Astrocyte (in vitro differentiated cells and primary cell): Measurements from ENCODE around the gene ATP6V0D1. TPM values are rescaled to one million over a fixed set of nuclear protein-coding genes. Genes with fewer than 3 reads are reported as not detected.

Source experiments
- DNase-seq: peaks from one replicate; pipeline ENCODE4 v3.0.0-alpha.2; 2010; ENCODE audit warnings: low read depth
- FAIRE-seq: peaks from 2 replicates; lab custom pipeline; 2011; peaks lifted over from hg19 to GRCh38; lab: Jason Lieb, UNC
- H2AFZ ChIP-seq: 2 replicates; pipeline ENCODE4 v1.6.0; 2012; ENCODE audit warnings: low read depth, low read length, inconsistent platforms
- H3K27ac ChIP-seq: 2 replicates; pipeline ENCODE4 v1.5.1; 2011; ENCODE audit warnings: low read depth, low read length, inconsistent platforms
- H3K27me3 ChIP-seq: 2 replicates; pipeline ENCODE4 v1.6.0; 2011; ENCODE audit warnings: low read length, inconsistent platforms; ENCODE audit not compliant: insufficient read depth
- H3K36me3 ChIP-seq: 2 replicates; pipeline ENCODE4 v1.5.1; 2011; ENCODE audit warnings: low read length, inconsistent platforms; ENCODE audit not compliant: insufficient read depth
- H3K4me1 ChIP-seq: 2 replicates; pipeline ENCODE4 v1.5.1; 2011; ENCODE audit warnings: low read length, inconsistent platforms; ENCODE audit not compliant: insufficient read depth
- H3K4me2 ChIP-seq: 2 replicates; pipeline ENCODE4 v1.6.0; 2012; ENCODE audit warnings: low read length, inconsistent platforms
- H3K4me3 ChIP-seq: 2 replicates; pipeline ENCODE4 v1.5.1; 2011; ENCODE audit warnings: low read depth, mild to moderate bottlenecking, low read length, inconsistent platforms; ENCODE audit not compliant: insufficient read depth
- H3K79me2 ChIP-seq: 2 replicates; pipeline ENCODE4 v1.6.0; 2012; ENCODE audit warnings: mild to moderate bottlenecking, low read length, inconsistent platforms; ENCODE audit not compliant: insufficient read depth
- H3K9ac ChIP-seq: 2 replicates; pipeline ENCODE4 v1.6.0; 2012; ENCODE audit warnings: mild to moderate bottlenecking, low read length, inconsistent platforms
- H3K9me3 ChIP-seq: 2 replicates; pipeline ENCODE4 v1.5.1; 2012; ENCODE audit warnings: low read depth, mild to moderate bottlenecking, low read length, inconsistent platforms; ENCODE audit not compliant: insufficient read depth
- H4K20me1 ChIP-seq: 2 replicates; pipeline ENCODE4 v1.6.0; 2012; ENCODE audit warnings: low read length, inconsistent platforms; ENCODE audit not compliant: insufficient read depth
- H3K27ac Mint-ChIP-seq: one replicate; pipeline ENCODE4 v1.8.0; 2021; ENCODE audit warnings: mild to moderate bottlenecking, mixed read lengths; ENCODE audit not compliant: unreplicated experiment
- H3K27me3 Mint-ChIP-seq: one replicate; pipeline ENCODE4 v1.8.0; 2021; ENCODE audit warnings: low read depth, mixed read lengths; ENCODE audit not compliant: unreplicated experiment
- H3K36me3 Mint-ChIP-seq: one replicate; pipeline ENCODE4 v1.8.0; 2021; ENCODE audit warnings: low read depth, mixed read lengths; ENCODE audit not compliant: unreplicated experiment
- H3K4me1 Mint-ChIP-seq: one replicate; pipeline ENCODE4 v1.8.0; 2021; ENCODE audit warnings: low read depth, mixed read lengths; ENCODE audit not compliant: unreplicated experiment
- H3K4me3 Mint-ChIP-seq: one replicate; pipeline ENCODE4 v1.8.0; 2021; ENCODE audit warnings: mild to moderate bottlenecking, moderate library complexity, mixed read lengths; ENCODE audit not compliant: unreplicated experiment
- H3K9me3 Mint-ChIP-seq: one replicate; pipeline ENCODE4 v1.8.0; 2021; ENCODE audit warnings: mild to moderate bottlenecking, mixed read lengths; ENCODE audit not compliant: unreplicated experiment
- EZH2 ChIP-seq: IDR thresholded peaks from 2 replicates; pipeline ENCODE4 v1.6.1; 2012; ENCODE audit warnings: mild to moderate bottlenecking, low read length, inconsistent platforms; ENCODE audit not compliant: insufficient read depth
- total RNA-seq: library from RNA; stranded (reverse); gene quantifications from 2 replicates; pipeline ENCODE4 v1.2.1, GENCODE V29; 2021
- TF ChIP-seq, protein P1 (sequence below): IDR thresholded peaks from 2 replicates; pipeline ENCODE4 v1.5.1; 2011; ENCODE audit warnings: low read depth, mild to moderate bottlenecking, inconsistent platforms, low read length, moderate library complexity; ENCODE audit not compliant: insufficient read depth

The ATP6V0D1 gene
- total RNA-seq, 1 donor from 2014 or later, result 114 TPM

DNA sequence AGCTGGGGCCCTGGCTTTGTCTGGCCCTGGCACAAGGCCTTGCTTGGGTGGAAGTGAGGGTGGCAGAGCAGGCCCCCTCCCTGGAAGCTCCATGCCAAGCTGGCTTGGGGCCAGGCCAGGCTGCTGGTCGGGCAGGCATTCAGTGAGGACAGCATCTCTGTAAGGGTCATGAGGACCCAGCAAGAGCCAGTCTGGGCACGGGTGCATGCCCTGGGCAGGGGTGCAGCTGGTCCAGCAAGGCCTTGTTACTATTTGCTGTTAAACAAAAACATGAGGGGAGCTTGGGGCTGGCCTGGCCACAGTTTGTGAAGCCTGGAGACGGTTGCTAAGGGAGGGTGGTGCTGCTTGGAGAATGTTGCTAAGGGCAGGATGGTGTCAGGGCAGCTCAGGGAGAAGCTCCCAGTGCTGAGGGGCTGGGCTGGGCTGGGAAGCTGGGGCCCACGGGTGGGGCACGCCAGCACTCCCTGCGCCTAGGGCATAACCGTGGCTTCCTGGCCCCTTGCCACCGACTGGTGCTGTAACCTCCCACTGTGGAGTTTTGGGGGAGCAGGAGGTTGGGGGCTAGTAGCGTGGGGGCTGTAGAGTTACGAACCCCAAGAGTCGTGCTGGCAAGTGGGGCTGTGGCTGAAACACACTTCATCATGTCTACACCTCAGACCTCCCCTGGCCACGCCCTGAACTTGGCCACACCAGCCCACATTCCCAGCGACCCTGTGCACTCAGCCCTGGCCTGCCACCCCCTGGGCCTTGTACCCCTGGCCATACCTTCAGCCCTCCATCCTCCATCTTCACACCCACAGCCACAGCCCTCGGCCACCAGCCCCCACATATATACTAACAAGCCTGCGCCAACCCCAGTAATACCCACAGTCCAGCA is 89.3 kb downstream of the ATP6V0D1 start:
- TF ChIP-seq, protein P1, sequence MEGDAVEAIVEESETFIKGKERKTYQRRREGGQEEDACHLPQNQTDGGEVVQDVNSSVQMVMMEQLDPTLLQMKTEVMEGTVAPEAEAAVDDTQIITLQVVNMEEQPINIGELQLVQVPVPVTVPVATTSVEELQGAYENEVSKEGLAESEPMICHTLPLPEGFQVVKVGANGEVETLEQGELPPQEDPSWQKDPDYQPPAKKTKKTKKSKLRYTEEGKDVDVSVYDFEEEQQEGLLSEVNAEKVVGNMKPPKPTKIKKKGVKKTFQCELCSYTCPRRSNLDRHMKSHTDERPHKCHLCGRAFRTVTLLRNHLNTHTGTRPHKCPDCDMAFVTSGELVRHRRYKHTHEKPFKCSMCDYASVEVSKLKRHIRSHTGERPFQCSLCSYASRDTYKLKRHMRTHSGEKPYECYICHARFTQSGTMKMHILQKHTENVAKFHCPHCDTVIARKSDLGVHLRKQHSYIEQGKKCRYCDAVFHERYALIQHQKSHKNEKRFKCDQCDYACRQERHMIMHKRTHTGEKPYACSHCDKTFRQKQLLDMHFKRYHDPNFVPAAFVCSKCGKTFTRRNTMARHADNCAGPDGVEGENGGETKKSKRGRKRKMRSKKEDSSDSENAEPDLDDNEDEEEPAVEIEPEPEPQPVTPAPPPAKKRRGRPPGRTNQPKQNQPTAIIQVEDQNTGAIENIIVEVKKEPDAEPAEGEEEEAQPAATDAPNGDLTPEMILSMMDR, result no peak
- TF ChIP-seq EZH2, result no peak
- Mint-ChIP-seq H3K27me3 (peaks cover 62% of the 10 kb centered on the region), H3K27ac (no peak overlapping the region), H3K4me1 (no peaks in the 10 kb centered on the region), H3K9me3 (peaks cover 2% of the 10 kb centered on the region), H3K4me3 (no peak overlapping the region), H3K36me3 (peaks cover 2% of the 10 kb centered on the region)
- peaks cover 3% of the 10 kb centered on the region for H3K27me3 ChIP-seq
- H3K4me2 ChIP-seq, result no peak overlapping the region
- no peak overlapping the region for H2AFZ ChIP-seq
- no peaks in the 10 kb centered on the region for H4K20me1 ChIP-seq
- peaks cover 20% of the 10 kb centered on the region for H3K4me1 ChIP-seq
- no peak overlapping the region for H3K4me3 ChIP-seq
- DNase-seq (no peak), FAIRE-seq (no peak)
- no peak overlapping the region for H3K9ac ChIP-seq
- H3K36me3 ChIP-seq, result no peaks in the 10 kb centered on the region
- H3K27ac ChIP-seq, result no peak overlapping the region
- H3K9me3 ChIP-seq, result no peaks in the 10 kb centered on the region
- H3K79me2 ChIP-seq, result no peaks in the 10 kb centered on the region

DNA sequence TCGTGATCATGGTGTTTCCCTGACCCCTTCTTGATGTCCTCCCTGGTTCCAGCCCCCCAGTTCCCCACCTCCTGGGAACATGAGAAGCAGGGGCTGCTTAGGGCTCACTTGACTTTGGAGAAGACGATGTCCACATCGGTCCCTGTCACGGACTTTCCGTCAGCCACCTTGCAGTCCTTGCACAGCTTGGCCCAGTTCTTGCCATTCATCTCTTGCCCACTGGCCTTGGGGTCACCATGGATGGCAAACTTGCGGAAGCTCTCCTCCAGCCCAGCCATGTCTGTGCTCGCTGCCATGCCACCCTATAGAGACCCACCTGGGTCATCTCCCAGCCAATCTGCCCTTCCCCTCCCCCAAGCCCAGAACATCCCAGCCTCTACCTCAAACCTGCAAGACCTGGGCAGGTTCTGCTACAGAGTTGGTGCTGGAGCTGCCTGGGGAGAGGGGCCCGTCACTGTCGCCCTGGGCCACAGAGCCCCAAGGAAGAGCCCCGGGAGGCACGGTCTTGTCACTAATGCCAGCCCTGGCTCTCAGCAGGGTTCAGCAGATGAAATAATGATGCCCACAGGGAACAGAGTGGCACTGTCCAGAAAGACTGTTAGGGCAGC is 90.0 kb downstream of the ATP6V0D1 start:
- no peak for DNase-seq
- H3K4me2 ChIP-seq, result no peak overlapping the region
- peaks cover 13% of the 10 kb centered on the region for H3K4me1 ChIP-seq
- H3K9me3 ChIP-seq, result no peaks in the 10 kb centered on the region
- H2AFZ ChIP-seq, result no peak overlapping the region
- no peaks in the 10 kb centered on the region for H3K79me2 ChIP-seq
- H3K27me3 ChIP-seq, result peaks cover 3% of the 10 kb centered on the region
- peaks cover 2% of the 10 kb centered on the region for H3K9me3 Mint-ChIP-seq
- H4K20me1 ChIP-seq, result no peaks in the 10 kb centered on the region
- no peaks in the 10 kb centered on the region for H3K36me3 ChIP-seq
- H3K36me3 Mint-ChIP-seq, result peaks cover 2% of the 10 kb centered on the region
- no peak overlapping the region for H3K27ac Mint-ChIP-seq
- H3K4me3 ChIP-seq, result no peak overlapping the region
- TF ChIP-seq, protein P1, result no peak
- TF ChIP-seq EZH2, result no peak
- H3K9ac ChIP-seq, result no peak overlapping the region
- no peak overlapping the region for H3K4me3 Mint-ChIP-seq
- no peak overlapping the region for H3K27ac ChIP-seq
- H3K27me3 Mint-ChIP-seq, result peaks cover 70% of the 10 kb centered on the region
- no peak for FAIRE-seq
- no peaks in the 10 kb centered on the region for H3K4me1 Mint-ChIP-seq
